ENCODE measurements around the gene SLC16A9.

SLC16A9 gene

GRCh38 chr10:59625721-59626522, 83.7 kb downstream of the SLC16A9 start:
- DNase-seq = peak; percentile 79

- no peak for DNase-seq
Observed at GRCh38 chr10:59624951-59625350, 84.7 kb downstream of the SLC16A9 start.

DNA sequence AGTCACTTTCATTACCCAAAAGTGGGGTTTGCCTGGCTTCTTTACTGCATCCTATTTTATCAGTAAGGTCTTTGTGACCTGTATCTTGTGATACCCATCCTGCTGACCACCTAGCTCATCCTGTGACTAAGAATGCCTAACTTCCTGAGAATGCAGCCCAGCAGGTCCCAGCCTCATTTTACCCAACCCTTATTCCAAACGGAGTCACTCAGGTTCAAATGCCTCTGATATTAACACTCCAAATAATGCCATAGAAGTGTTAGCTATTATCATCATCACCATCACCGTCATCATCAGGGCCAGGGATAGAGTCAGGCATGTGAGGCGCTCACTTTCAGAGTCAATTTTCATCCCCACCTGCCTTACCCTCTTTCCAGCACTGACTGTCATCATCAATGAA, 85.5 kb downstream of the SLC16A9 start:
- no peak for DNase-seq

- no peak for DNase-seq
Observed at GRCh38 chr10:59623133-59624121, 86.2 kb downstream of the SLC16A9 start.

DNA sequence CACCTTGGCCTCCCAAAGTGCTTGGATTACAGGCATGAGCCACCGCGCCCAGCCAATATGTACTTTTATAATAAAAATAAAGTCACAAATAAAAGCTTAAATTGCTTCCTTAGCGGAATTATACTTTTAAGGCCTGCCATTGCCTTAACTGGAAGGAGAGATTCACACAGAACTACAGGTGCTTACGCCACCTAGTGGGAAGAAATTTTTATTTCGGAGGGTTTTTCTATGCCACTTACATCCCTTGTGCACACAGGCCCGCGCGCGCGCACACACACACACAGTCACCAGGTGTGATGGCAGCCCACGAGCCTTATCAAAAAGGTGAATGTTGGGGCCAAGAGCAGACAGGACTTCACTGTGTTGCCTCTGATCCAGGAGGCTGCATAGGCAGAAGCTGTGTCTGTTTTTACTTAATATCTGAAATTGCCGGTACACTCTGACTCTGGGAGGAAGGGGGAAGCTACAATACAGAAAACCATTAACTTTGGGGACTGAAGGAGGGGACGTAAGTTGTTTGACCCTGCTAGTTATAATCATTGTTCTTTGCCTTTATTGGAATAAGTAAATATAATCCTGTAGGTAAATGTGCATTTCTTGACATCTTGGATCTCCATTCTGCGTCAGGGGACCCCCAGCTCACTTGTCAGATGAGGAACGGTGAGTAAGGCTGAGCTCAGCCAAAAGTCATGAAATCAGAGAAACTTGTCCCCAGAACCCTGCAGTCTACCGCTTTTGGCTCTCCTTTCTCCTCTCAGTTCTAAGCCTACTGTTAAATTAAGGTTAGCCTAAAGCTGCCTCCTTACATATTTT, 87.1 kb downstream of the SLC16A9 start:
- DNase-seq = peak; percentile 65

- DNase-seq = no peak
Observed at GRCh38 chr10:59621771-59622170, 87.9 kb downstream of the SLC16A9 start.

DNA sequence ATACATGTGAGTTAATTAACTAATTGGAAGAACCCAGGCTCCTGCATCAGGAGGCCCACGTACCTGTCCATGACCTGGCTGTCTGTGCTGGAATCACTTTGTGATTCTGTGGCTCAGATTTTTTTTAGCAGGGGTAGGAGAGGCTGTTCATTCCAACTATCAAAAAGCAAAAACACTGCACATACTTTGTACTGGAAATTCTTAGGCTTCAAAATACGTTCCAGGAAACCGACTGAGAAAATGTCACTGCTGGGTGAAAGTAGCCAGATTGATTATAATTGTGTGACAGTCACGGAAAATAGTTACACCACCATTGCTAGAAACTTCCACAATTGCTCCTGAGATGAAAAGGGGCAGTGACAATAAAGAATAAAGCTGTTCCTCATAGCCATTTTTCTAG, 91.0 kb downstream of the SLC16A9 start:
- no peak for DNase-seq

DNA sequence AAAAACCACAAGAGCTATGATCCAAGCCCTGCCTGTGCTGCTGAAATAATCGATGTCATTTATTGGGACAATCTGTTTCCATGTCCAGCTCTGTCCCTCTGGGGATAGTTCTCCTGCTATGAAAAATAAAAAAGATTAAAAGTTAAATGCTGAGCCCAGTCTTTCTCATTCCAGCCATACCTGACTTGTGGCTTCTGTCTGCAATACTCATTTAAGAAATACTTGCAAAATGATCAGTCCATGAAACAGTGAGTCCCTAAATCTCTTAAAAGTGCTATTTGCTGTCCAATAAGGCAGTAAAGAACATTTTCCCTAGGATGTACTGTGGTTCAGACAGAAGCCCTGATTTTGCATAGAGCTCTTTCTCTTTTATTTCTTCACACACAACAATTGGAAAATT, 91.7 kb downstream of the SLC16A9 start:
- DNase-seq = peak; percentile 11

DNA sequence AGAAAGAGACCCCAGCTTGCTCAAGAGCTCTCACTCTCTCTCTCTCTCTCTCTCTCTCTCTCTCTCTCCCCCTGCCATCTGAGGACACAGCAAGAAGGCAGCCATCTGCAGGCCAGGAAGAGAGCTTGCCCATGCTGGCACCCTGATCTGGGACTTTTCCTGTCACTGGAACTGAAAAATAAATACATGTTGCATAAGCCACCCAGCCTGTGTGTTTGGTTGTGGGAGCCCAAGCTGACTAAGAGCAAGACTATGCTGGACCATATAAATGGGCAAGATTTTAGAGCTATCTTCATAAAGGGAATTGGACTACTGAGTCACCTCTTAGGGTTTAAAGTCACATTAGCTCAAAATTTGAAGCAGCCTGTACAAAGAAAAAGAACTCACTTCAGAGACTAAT, 98.6 kb downstream of the SLC16A9 start:
- peak; percentile 20 for DNase-seq

DNA sequence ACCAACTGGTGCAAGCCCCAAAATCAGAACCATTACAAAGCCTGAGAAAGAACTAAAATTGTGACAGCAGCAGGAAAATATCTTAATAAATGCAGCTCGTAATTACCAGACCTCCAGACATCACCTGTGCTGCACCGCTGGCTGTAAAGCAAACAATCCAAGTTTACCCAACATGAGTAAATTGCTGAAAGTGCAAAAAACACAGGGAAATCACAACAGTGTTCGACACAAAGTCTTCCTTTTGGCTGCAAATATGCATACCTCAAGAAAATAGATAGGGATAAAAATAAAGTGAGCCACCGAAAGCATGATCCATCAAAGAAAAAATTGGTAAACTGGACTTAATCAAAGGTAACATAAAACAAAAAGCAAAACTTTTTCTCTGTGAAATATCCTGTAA, 101.7 kb downstream of the SLC16A9 start:
- no peak for DNase-seq

- peak; percentile 85 for DNase-seq
Observed at GRCh38 chr10:59606551-59606961, 103.1 kb downstream of the SLC16A9 start.

GRCh38 chr10:59601985-59602384, 107.7 kb downstream of the SLC16A9 start:
- no peak for DNase-seq
